NCI-H2029 (cell line): ENCODE data around the gene BEST2.
"Not testable (repeated sequence)": the region's sequence is repeated elsewhere in the genome, so short reads cannot be mapped to it uniquely, and the experiment has no call there.

Experiments
- DNase-seq: peaks from one replicate; lab custom pipeline; 2025; lab: John Stamatoyannopoulos, UW

The BEST2 gene

DNA sequence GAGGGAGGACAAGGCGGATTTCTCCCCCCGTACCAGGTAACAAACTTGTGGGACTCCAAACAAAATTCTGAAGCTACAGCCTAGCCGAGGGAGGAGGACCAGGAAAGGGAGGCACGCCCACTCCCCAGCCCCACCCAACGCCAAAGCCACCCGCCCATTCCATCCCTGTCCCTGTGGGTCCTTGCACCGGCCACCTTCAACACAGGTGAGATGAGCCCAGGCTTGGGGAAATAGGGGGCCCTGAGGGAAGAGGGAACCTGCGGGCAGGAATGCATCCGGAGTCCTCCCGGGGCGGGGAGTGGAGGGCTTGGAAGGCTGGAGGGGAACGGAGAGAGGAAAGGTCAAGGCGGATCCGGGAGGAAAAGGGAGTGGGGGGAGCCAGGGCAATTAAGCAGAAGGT, at the start of gene BEST2:
TSS of gene BEST2 (plus strand) at position 157 of the 400 bp plus-strand sequence. CDS start 802 bp downstream, outside the sequence.
- DNase-seq = no peak

DNA sequence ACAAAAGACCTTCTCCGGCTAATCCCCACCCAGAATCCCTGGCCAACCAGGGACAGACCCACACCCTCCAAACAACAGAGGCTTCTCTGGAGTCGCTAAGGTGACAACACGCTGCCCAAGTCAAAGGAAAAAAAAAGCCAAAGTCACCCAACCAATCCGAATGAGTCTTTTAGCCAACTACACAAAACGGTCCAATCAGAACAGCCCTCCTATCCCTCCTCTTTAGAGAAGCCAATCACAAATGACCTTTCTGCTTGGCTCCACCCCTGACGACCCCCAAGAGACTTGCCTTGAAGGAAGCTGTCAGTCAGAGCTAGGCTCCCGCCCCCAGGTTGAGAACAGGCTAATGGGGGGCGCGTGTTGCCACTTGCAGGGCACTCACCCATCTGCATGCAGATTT, 48.5 kb upstream of the BEST2 start:
- peak; percentile 43 for DNase-seq

DNA sequence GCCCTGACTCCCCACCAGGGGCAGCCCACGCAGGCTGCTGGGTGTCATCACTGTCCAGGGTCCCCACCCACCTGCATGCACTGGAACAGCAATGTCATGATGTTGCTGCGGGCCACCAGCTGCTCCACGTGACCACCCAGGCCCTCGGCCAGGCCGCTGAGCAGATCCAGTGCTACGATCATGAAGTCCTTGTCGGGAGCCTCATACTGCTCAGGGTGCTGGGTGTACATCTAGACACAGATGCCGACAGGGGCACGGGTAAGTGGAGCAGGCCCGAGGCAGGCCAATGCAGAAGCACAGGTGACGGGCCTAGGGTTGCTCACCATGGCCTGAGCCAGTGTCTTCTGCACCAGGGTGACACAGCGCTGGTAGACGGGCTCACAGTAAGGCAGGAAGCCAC, 46.4 kb upstream of the BEST2 start:
- no peak for DNase-seq

- DNase-seq = no peak
These were observed 45.8 kb upstream of the BEST2 start for GRCh38 chr19:12705654-12706331.

- no peak for DNase-seq
These were observed 45.3 kb upstream of the BEST2 start for GRCh38 chr19:12706332-12706718.

- DNase-seq = no peak
These were observed 43.0 kb upstream of the BEST2 start for GRCh38 chr19:12708641-12709040.

DNA sequence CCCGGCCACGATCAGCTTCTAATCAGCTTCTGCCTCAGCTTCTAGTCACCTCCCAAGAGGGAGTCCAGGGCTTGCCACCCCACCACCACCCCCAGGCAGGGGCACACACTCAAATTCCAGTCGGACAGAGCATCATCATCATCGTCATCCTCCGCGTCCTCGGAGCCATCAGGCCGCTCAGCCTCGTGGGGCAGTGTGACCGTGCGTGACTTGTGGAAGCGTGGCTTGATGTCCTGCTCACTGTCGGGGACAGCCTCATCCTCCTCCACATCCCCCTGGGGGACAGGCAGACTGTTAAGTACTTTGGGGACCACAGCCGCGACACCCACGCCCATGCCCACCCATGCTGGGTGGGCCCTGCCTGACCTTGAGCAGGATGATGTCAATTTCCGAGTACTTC, 40.4 kb upstream of the BEST2 start:
- no peak for DNase-seq

- DNase-seq = not testable (repeated sequence)
These were observed 39.5 kb upstream of the BEST2 start for GRCh38 chr19:12712077-12712476.

GRCh38 chr19:12713304-12713703, 38.3 kb upstream of the BEST2 start:
- DNase-seq = not testable (repeated sequence)

- no peak for DNase-seq
These were observed 36.5 kb upstream of the BEST2 start for GRCh38 chr19:12715102-12715501.

DNA sequence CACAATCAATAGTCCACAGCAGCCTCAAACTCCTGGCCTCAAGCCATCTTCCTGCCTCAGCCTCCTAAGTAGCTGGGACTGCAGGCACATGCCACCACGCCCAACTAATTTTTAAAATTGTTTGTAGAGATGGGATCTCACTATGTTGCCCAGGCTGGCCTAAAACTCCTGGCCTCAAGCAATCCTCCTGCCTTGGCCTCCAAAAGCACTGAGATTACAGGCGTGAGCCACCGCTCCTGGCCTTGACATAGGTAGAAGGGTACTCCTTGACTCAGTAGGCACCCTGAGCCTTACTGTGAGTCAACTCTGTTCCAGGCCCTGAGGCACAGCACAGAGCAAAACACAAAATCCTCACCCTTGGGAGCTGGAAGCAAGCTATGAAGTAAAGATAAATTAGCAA, 35.7 kb upstream of the BEST2 start:
- no peak for DNase-seq

- no peak for DNase-seq
These were observed 31.3 kb upstream of the BEST2 start for GRCh38 chr19:12720296-12720695.

GRCh38 chr19:12720851-12721655, 30.5 kb upstream of the BEST2 start:
- no peak for DNase-seq

GRCh38 chr19:12721656-12722565, 29.7 kb upstream of the BEST2 start:
- peak; percentile 39 for DNase-seq

GRCh38 chr19:12722566-12723380, 28.8 kb upstream of the BEST2 start:
- peak; percentile 99 for DNase-seq

DNA sequence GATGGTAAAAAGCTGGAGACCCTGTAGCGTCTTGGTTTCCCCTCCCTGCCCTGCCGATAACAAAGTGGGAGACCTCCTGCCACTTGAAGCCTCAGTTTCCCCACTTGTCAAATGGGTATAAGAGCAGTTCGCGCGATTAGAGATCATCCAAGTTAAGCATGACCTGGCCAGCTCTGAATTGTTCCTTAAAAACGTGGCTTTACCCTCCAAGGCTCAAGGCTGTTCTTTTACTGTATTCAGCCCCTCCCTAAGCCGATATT, 28.3 kb upstream of the BEST2 start:
- no peak for DNase-seq

- DNase-seq = peak; percentile 52
These were observed 27.8 kb upstream of the BEST2 start, which contains the start of gene TNPO2 for GRCh38 chr19:12723641-12724426. TSS of gene TNPO2 (minus strand) at chr19:12723932. CDS start at chr19:12720977, 2,955 bp downstream.

- DNase-seq = not testable (repeated sequence)
These were observed 26.0 kb upstream of the BEST2 start for GRCh38 chr19:12725612-12726011.

GRCh38 chr19:12726988-12727316, 24.6 kb upstream of the BEST2 start:
- no peak for DNase-seq

DNA sequence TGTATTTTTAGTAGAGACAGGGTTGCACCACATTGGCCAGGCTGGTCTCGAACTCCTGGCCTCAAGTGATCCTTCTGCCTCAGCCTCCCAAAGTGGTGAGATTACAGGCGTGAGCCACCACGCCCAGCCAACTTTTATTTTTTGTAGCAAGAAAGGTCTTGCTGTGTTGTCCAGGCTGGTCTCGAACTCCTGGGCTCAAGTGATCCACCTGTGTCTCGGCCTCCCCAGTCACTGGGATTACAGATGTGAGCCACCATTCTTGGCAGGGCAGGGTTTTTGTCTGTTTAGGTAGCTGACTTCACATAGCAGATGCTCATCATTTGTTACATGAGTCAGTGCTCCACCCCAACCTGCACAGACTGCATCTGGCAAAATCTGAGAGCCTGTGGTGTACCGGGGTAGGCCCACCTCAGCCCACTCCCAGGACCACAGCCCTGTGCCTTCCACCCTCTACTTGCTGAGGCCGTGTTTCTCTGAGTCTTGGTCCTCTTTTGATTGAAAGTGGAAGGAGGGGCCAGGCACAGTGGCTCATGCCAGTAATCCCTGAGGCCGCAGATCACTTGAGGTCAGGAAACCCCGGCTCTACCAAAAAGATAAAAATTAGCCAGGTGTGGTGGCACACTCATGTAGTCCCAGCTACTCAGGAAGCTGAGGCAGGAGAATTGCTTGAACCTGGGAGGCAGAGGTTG, 23.7 kb upstream of the BEST2 start:
- no peak for DNase-seq
